T-helper 2 cell treated with Interferon-gamma antibody and Interleukin-4, amounts not matched to agents 100 ng/mL and 5 ng/mL, for 36 hours (primary cell): ENCODE measurements around the gene SLC29A3. TPM values are rescaled to one million over a fixed set of nuclear protein-coding genes. Genes with fewer than 3 reads are reported as not detected.

Experiments
- intact Hi-C: fragments of 100-400 bp; cut with micrococcal nuclease; formaldehyde crosslinking; loops from one replicate; pipeline ENCODE4 v1.15.1; 2023
- total RNA-seq: library from RNA; stranded (reverse); gene quantifications from 2 replicates; pipeline ENCODE4 v1.2.3, GENCODE V29; 2022

Gene SLC29A3
- total RNA-seq, 1 donor from 2014 or later, result 4.3 TPM

- intact Hi-C loops, result loop anchor here (2.0 to 10.0 kb wide), 2 partner anchors 451 to 727 kb away; no protein-coding TSS in a partner anchor
These were observed 1.3 kb upstream of the SLC29A3 start for GRCh38 chr10:71317739-71318138.

GRCh38 chr10:71319800-71320392 lies 837 bp downstream of the SLC29A3 start:
- intact Hi-C loops, result loop anchor here (1.0 to 10.0 kb wide), 6 partner anchors 57 to 725 kb away; partner anchors contain the start of genes PSAP and VSIR

GRCh38 chr10:71320592-71320991 lies 1.5 kb downstream of the SLC29A3 start:
- intact Hi-C loops, result no loop called here

- intact Hi-C loops, result no loop called here
These were observed 2.3 kb downstream of the SLC29A3 start for GRCh38 chr10:71321386-71321785.

- intact Hi-C loops, result no loop called here
These were observed 4.3 kb downstream of the SLC29A3 start for GRCh38 chr10:71323407-71323806.

GRCh38 chr10:71324743-71325142 lies 5.7 kb downstream of the SLC29A3 start:
- intact Hi-C loops, result no loop called here

GRCh38 chr10:71325267-71325666 lies 6.2 kb downstream of the SLC29A3 start:
- intact Hi-C loops, result no loop called here

- intact Hi-C loops, result no loop called here
These were observed 7.4 kb downstream of the SLC29A3 start for GRCh38 chr10:71326464-71326881.

GRCh38 chr10:71330789-71331404 lies 11.8 kb downstream of the SLC29A3 start:
- intact Hi-C loops, result no loop called here

GRCh38 chr10:71331736-71332135 lies 12.7 kb downstream of the SLC29A3 start:
- intact Hi-C loops, result no loop called here

- intact Hi-C loops, result no loop called here
These were observed 13.4 kb downstream of the SLC29A3 start for GRCh38 chr10:71332466-71332865.

GRCh38 chr10:71333129-71333887 lies 14.2 kb downstream of the SLC29A3 start:
- intact Hi-C loops, result no loop called here

GRCh38 chr10:71334221-71334791 lies 15.2 kb downstream of the SLC29A3 start:
- intact Hi-C loops, result no loop called here

- intact Hi-C loops, result no loop called here
These were observed 16.2 kb downstream of the SLC29A3 start for GRCh38 chr10:71335173-71335708.

GRCh38 chr10:71336632-71337031 lies 17.6 kb downstream of the SLC29A3 start:
- intact Hi-C loops, result no loop called here

- intact Hi-C loops, result no loop called here
These were observed 18.2 kb downstream of the SLC29A3 start for GRCh38 chr10:71337219-71337701.

- intact Hi-C loops, result no loop called here
These were observed 19.9 kb downstream of the SLC29A3 start for GRCh38 chr10:71338728-71339495.

- intact Hi-C loops, result no loop called here
These were observed 20.9 kb downstream of the SLC29A3 start for GRCh38 chr10:71339796-71340589.

- intact Hi-C loops, result no loop called here
These were observed 23.7 kb downstream of the SLC29A3 start for GRCh38 chr10:71342573-71343391.
